SIG-M5 treated with dmso at 0.1 percent for 504 hours (cell line): ENCODE results near the gene FAM20C.

ENCODE experiments used
- DNase-seq: peaks from one replicate; lab custom pipeline; 2025; ENCODE audit not compliant: unreplicated experiment; lab: John Stamatoyannopoulos, UW

The FAM20C gene

GRCh38 chr7:266851-267840 is 74.8 kb downstream of the FAM20C start:
- peak; percentile 2 for DNase-seq

GRCh38 chr7:268991-269390 is 76.6 kb downstream of the FAM20C start:
- no peak for DNase-seq

DNA sequence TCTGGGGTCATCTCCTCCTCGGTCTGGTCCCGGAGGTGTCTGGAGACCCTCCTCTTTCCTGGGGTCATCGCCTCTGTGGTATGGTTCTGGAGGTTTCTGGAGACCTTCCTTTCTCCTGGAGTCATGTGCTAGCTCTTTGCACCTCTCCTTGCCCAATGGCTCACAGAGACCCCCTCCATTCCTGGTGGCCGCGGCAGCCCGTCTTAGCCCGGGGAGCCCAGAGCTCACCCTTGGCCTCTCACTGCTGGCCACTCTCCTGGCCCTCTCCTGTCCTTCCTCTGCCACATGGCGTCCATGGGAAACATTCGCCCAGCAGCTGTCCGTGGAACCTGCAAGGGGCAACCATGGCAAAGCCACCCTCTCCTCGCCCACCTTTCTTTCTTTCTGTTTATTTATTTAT is 77.3 kb downstream of the FAM20C start:
- no peak for DNase-seq

GRCh38 chr7:270351-270983 is 78.1 kb downstream of the FAM20C start:
- no peak for DNase-seq

DNA sequence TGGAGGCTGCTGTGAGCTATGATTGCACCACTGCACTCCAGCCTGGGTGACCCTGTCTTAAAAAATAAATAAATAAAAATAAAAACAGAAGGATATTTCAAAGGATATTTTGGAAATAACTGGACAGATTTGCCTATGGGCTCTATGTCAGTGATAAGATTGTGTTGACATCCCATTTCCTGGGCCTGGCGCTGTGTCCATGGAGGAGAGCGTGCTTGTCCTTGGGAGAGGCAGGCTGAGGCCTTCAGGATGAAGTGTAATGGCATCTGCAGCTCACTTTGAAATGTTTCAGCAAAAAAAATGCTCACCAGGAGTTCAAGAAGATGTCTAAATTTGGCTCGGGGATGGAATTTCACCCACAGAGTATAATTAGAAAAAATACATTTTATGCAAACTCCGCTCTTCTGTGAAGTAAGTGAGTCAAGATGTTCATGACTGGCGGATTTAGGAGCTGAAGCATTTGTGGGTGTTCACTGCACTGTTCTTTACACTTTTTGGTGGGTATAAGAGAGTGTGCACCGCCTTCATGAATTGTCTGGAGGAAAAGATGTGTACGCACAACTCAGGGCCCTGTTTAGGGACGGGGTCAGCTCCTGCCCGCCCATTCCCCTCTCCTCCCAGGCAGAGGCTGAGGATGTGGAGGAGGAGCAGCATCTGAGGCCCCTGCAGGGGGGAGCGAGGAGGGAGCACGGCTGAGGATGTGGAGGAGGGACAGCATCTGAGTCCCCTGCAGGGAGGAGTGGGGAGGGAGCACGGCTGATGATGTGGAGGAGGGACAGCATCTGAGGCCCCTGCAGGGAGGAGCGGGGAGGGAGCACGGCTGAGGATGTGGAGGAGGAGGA is 79.1 kb downstream of the FAM20C start:
- no peak for DNase-seq

DNA sequence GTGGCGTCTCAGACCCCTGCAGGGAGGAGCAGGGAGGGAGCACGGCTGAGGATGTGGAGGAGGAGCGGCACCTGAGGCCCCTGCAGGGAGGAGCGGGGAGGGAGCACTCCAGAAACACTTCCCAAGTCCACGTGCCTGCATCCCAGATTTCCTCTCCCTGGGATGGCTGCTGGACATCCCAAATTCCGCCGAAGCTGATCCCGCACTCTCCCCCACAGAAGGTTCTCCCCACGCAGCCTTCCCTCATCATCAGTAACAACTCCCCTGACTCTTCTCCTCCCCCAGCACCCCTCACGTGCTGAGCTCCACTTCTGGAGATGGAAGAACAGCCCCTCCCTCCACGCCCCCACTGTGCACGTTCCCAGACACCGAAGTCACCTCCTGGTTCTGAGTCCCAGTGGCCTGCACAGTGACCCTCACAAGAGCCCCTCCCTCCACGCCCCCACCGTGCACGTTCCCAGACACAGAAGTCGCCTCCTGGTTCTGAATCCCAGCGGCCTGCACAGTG is 79.8 kb downstream of the FAM20C start:
- no peak for DNase-seq

- DNase-seq, result no peak
These were observed 80.3 kb downstream of the FAM20C start for GRCh38 chr7:272631-273030.

DNA sequence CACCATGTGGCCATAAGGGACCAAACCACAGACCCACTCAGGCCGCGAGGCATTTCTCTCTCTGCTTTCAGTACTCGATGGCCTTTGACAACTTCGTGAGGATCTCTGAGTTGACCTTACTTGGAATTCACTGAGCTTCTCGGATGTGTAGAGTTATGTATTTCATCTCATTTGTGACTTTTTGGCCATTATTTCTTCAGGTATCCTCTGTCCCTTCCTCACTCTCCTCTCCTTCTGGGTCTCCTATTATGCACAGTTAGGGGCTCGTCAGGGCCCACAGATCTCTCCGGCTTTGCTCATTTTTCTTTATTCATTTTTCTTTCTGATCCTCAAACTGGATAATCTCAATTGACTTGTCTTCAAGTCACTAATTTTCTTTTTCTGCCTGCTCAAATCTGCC is 81.0 kb downstream of the FAM20C start:
- no peak for DNase-seq

GRCh38 chr7:274266-274665 is 81.9 kb downstream of the FAM20C start:
- DNase-seq, result peak; percentile 80

DNA sequence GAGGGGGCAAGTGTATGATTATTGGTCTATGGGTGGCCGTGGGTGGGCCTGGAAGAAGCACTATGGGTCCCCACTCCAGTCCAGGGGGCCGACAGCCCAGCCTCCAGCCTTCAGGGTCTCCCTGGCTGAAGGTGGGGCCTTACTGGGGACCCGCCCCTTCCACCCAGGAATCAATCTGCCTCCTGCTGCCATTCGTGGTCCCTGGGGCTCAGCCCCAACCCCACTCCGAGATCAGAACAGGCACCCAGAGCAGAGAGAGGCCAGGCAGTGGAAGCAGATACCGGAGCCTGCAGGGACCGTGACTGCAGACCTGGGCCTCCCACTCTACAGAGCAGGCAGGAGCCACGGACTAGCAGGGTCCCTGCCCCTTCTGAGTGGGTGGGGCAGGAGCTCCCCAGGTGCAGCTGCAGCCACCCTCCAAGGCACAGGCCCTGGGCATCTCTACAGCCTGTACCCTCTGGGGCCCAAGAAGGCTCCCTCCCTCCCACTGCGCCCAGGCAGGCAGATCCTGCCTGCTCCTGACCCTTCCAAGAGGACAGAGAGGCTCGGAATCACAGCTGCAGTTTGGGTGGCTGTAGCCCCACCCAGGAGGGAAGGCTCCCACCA is 84.0 kb downstream of the FAM20C start:
- DNase-seq, result no peak

DNA sequence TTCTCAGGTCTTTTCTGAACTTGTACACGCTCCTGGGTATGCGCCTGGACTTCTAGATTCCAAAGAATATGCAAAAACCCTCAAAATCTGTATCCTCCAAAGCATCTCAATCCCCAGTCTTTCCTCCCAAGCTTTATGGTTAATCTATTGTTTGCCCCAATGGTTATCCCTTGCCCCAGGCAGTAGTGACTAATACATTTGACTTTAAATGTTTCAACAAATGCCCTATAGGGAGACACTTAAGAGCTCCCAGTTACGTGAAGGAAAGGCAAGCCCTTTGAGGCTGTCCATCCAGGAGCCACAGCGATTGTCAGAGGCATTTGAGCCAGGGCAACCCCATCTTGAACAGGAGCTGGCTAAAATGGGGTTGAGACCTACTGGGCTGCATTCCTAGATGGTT is 84.9 kb downstream of the FAM20C start:
- peak; percentile 8 for DNase-seq

DNA sequence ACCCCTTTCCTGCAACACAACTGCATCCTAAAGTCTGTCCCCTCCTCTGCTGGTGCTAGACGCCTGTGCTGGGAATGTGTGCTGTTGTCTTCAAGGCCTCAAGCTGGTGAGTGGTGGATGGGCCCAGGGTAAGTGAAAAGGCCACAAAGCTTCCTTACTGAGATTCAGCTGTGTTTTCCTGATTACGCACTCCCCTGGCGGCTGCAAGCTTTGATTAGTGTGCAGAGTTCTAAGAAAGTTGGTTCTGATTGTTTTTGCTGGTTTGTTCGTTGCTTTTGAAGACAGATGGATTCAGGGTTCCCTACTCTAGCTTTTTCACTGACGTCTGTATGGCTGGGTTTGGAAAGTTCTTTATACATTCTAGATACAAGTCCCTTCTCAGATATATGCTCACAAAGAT is 85.7 kb downstream of the FAM20C start:
- no peak for DNase-seq

DNA sequence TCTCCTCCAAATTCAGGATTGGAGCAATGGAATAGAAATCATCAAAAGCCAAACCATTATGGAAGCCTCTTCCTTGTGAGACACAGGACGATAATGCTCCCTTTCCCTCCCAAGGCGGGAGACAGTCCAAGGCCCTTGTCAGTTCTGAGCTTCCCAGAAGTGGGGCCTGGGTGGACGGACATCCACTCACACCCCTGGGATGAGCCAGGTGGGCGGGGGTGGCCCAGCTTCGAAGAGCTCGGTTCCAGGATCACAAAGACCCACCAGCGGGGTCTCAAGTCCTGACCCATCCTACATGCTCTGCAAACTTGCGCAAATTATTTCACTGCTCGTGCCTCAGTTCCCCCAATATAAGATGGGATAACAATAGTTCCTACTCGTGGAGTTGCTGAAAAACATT is 87.5 kb downstream of the FAM20C start:
- DNase-seq, result no peak

GRCh38 chr7:280461-280860 is 88.1 kb downstream of the FAM20C start:
- DNase-seq, result no peak

GRCh38 chr7:281637-282036 is 89.3 kb downstream of the FAM20C start:
- DNase-seq, result no peak

DNA sequence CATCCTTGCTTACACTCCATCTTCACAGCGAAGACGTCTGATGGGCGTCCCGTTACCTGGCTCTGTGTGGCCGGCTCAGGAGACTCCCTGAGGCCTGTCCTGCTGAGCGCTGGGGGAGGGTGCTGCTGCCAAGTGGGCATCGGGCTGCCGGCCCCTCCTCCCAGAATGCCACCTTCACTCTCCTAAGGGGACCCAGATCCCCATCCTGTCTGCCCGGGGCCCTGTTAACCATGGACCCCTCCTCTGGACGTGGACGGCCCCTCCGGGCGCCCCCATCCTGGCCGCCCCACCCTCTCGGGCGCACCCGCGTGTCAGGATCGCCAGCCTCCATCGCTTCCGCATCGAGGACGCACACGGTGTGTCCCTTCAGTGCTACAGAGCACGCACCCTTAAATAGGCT is 90.2 kb downstream of the FAM20C start:
- DNase-seq, result no peak

DNA sequence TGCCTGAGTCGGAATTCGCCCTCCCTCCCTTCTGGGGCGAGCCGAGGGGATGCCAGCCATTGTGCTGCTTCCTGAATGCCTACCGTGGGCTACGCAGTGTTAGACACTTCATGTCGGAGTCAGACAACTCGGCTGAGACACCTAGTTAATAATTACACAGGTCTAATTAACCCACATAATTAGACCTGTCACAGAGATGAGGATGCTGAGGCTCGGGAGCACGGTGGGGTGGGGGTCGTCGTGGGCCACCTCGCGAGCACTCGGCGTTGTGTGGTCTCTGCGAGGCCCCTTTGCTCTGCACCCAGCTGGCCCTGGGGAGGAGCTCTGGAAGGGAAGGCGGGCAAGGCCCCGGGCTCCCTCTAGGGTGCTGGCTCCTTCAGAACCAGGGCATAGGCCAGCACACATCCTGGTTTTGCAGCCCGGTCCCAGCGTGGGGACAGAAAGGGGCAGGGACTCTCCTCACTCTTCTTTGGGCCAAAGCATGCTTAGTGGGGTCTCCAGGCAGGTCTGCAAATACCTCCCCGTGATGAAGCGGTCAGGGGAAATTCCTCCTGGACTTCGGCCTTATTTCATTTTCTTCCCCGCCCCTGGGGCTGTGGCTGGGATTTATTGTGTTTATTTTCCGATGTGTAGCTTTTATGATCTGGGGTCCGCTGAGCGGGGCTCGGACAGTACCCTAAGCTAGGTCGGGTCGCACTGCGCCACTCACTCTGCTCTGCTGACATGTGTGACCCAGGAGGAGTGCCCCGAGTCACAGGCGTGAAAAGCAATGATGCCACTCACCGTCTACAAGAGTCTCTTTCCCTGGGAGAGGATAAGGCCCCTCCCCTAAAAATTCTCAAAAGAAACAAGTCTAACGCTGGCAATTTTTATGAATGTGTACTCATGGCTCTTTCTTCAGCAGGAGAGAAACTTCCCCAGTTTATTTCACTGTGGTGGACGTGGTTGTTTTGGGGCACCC is 92.7 kb downstream of the FAM20C start:
- DNase-seq, result no peak

DNA sequence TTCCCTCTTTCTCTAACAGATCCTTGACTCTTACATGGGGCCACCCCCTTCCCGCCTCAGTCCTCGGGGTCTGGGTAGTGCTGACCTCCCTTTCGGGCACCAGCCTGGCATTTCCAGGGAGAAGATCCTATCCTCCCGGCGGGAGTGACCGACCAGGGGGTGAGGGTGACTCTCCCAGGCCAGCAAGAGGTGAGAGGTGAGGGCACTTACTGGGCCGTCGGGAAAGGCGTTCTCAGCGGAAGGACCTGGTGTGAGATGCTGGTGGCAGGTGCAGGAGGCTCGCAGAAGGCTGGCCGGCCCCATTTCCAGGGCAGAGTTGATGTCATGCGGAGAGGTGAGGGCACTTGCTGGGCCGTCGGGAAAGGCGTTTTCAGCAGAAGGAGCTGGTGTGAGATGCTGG is 93.4 kb downstream of the FAM20C start:
- no peak for DNase-seq

GRCh38 chr7:286266-286665 is 93.9 kb downstream of the FAM20C start:
- no peak for DNase-seq

- no peak for DNase-seq
These were observed 96.3 kb downstream of the FAM20C start for GRCh38 chr7:288671-289101.
